ENCODE measurements around the gene HEATR1.

The HEATR1 gene, protein sequence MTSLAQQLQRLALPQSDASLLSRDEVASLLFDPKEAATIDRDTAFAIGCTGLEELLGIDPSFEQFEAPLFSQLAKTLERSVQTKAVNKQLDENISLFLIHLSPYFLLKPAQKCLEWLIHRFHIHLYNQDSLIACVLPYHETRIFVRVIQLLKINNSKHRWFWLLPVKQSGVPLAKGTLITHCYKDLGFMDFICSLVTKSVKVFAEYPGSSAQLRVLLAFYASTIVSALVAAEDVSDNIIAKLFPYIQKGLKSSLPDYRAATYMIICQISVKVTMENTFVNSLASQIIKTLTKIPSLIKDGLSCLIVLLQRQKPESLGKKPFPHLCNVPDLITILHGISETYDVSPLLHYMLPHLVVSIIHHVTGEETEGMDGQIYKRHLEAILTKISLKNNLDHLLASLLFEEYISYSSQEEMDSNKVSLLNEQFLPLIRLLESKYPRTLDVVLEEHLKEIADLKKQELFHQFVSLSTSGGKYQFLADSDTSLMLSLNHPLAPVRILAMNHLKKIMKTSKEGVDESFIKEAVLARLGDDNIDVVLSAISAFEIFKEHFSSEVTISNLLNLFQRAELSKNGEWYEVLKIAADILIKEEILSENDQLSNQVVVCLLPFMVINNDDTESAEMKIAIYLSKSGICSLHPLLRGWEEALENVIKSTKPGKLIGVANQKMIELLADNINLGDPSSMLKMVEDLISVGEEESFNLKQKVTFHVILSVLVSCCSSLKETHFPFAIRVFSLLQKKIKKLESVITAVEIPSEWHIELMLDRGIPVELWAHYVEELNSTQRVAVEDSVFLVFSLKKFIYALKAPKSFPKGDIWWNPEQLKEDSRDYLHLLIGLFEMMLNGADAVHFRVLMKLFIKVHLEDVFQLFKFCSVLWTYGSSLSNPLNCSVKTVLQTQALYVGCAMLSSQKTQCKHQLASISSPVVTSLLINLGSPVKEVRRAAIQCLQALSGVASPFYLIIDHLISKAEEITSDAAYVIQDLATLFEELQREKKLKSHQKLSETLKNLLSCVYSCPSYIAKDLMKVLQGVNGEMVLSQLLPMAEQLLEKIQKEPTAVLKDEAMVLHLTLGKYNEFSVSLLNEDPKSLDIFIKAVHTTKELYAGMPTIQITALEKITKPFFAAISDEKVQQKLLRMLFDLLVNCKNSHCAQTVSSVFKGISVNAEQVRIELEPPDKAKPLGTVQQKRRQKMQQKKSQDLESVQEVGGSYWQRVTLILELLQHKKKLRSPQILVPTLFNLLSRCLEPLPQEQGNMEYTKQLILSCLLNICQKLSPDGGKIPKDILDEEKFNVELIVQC (N-terminal part only)

GRCh38 chr1:236603991-236604904 is at the start of gene HEATR1:
Gene HEATR1, minus strand, starts transcription at chr1:236604516. Its CDS starts 421 bp downstream, at chr1:236604095.
- Histone ChIP-seq H3K27me3 (ENCODE audit: insufficient read depth, low read depth) (no peaks in the 10 kb centered on the region), H3K4me1 (ENCODE audit: low read depth, poor library complexity, severe bottlenecking) (peaks cover 16% of the 10 kb centered on the region), H3K9ac (peak within 1 kb of the TSS; percentile 57), H3K4me3 (IDR thresholded peaks at IDR 0.05; ENCODE audit: insufficient read depth, low read depth, low read length) (peak within 1 kb of the TSS; percentile 68), H3K27ac (peak within 1 kb of the TSS; percentile 42), H3K79me2 (ENCODE audit: insufficient read depth, low read depth) (peaks cover 47% of the 10 kb centered on the region), H4K20me1 (ENCODE audit: insufficient read depth) (no peaks in the 10 kb centered on the region), H3K4me2 (peak within 1 kb of the TSS; percentile 69), H3K36me3 (ENCODE audit: insufficient read depth) (peaks cover 4% of the 10 kb centered on the region; the same call in 1 of the 2 replicates), H2AFZ (ENCODE audit: low read depth) (peak within 1 kb of the TSS; percentile 96)
- TF ChIP-seq CTCF (conservative IDR thresholded peaks at IDR 0.05; ENCODE audit: low read depth, low read length), result no peak

DNA sequence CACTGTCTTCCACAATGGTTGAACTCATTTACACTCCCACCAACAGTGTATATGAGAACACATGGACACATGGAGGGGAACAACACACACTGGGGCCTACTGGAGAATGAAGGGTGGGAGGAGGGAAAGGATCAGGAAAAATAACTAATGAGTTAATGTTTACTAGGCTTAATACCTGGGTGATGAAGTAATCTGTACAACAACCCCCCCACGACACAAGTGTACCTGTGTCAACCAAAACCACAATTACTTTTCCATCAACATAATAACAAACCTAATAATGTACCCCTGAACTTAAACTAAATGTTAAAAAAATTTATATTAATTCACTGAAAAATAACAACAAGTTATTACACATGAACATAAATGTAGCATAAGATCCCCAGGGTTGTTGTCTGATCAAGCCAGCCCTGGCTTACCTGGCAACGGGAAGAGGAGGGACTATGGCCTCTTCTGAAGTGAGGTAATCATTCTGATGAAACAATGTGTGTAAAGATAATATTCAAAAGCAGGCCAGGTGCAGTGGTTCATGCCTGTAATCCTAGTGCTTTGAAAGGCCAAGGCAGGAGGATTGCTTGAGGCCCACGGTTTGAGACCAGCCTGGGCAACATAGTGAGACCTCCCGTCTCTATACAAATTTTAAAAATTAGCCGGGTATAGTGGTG is 40.8 kb upstream of the HEATR1 start:
- Histone ChIP-seq H3K36me3 (ENCODE audit: insufficient read depth) (no peaks in the 10 kb centered on the region), H3K4me1 (ENCODE audit: low read depth, poor library complexity, severe bottlenecking) (no peaks in the 10 kb centered on the region), H2AFZ (ENCODE audit: low read depth) (no peak overlapping the region), H3K9ac (no peak overlapping the region), H4K20me1 (ENCODE audit: insufficient read depth) (no peaks in the 10 kb centered on the region), H3K27me3 (ENCODE audit: insufficient read depth, low read depth) (no peaks in the 10 kb centered on the region), H3K79me2 (ENCODE audit: insufficient read depth, low read depth) (no peaks in the 10 kb centered on the region), H3K4me2 (no peak overlapping the region), H3K4me3 (IDR thresholded peaks at IDR 0.05; ENCODE audit: insufficient read depth, low read depth, low read length) (no peak overlapping the region), H3K27ac (no peak overlapping the region)
- TF ChIP-seq CTCF (conservative IDR thresholded peaks at IDR 0.05; ENCODE audit: low read depth, low read length), result no peak

- Histone ChIP-seq H3K27ac (no peak overlapping the region), H3K27me3 (ENCODE audit: insufficient read depth, low read depth) (no peaks in the 10 kb centered on the region)
- no peak for TF ChIP-seq CTCF (conservative IDR thresholded peaks at IDR 0.05; ENCODE audit: low read depth, low read length)
Measured at GRCh38 chr1:236642763-236643162, 38.4 kb upstream of the HEATR1 start.

More at GRCh38 chr1:236642763-236643162, 38.4 kb upstream of the HEATR1 start:
- Histone ChIP-seq H3K4me1 (ENCODE audit: low read depth, poor library complexity, severe bottlenecking) (no peaks in the 10 kb centered on the region), H3K4me3 (IDR thresholded peaks at IDR 0.05; ENCODE audit: insufficient read depth, low read depth, low read length) (no peak overlapping the region), H3K9ac (no peak overlapping the region), H3K4me2 (no peak overlapping the region), H2AFZ (ENCODE audit: low read depth) (no peak overlapping the region), H3K79me2 (ENCODE audit: insufficient read depth, low read depth) (no peaks in the 10 kb centered on the region), H3K36me3 (ENCODE audit: insufficient read depth) (no peaks in the 10 kb centered on the region), H4K20me1 (ENCODE audit: insufficient read depth) (no peaks in the 10 kb centered on the region)
